Measurements from ENCODE around the gene CCNY. TPM values are rescaled to one million over a fixed set of nuclear protein-coding genes. Genes with fewer than 3 reads are reported as not detected.

CCNY gene
- total and polyA plus RNA-seq, 2 of the 4 experiments (the other 2 are of a cell fraction), result 38.0 to 131 TPM

DNA sequence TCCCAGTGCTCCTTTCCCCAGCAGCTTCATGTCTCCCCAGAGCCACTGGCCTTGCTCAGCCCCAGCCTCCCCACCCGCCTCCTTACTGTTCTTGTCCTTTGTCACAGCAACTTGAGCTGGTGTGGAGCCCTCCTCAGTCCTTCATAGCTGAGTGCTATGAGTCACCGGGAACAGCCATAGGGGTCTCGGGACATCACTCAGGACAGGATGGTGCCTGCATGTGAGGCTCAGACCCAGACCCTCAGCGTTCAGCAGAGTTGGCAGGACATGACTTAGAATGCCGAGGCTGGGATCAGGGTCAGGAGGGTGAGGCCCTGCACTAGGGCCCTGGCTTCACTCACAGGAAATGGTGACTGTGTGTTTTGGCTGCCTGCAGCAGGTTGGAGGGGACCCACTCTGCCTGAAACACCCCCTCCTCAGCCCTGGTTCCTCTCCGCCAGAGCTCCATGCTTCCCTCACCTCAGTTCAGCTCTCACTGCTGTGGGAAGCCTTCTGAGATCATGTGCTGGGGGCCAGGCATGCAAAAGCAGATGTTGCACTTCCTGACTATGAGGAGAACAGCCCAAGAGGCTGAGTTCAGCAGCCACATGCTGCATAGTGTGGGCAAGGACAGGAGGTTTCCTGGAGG is 228.1 kb downstream of the CCNY start:
- intact Hi-C loops (cut with micrococcal nuclease), result loop anchor here (10.0 kb wide), 2 partner anchors 320 to 440 kb away; partner anchors contain the start of gene CREM
- BruUV-seq (replicated peaks), result no TSS peak
- H3K79me1 ChIP-seq (ENCODE audit: low read depth in 1 of 2, low read length in 2 of 2), result peaks cover 5 to 45% of the 10 kb centered on the region in 2 experiments; a peak in 3 of 4 replicates
- H3K18ac ChIP-seq (ENCODE audit: low read depth, low read length), result peak overlapping the region; percentile 7; the same call in 1 of the 2 replicates
- H3K9ac ChIP-seq (ENCODE audit: low read depth, low read length), result no peak overlapping the region
- peak overlapping the region; percentile 66; the same call in 1 of the 2 replicates for H3K4ac ChIP-seq (ENCODE audit: low read depth, low read length)
- peak; percentile 84 for ATAC-seq (ENCODE audit: low read depth)
- no peak overlapping the region for H3K4me3 ChIP-seq (ENCODE audit: insufficient read depth, low read depth, low read length)
- peak overlapping the region; percentile 74 for H3K14ac ChIP-seq (replicated peaks; ENCODE audit: low read depth, low read length)
- in situ Hi-C loops (cut with MboI; ENCODE audit: low sequenced_read_pairs), result loop anchor here (10.0 to 25.0 kb wide), 2 partner anchors 330 to 452 kb away; no protein-coding TSS in a partner anchor
- H3K56ac ChIP-seq (ENCODE audit: extremely low read depth, insufficient read depth, low read length), result no peak overlapping the region
- no peaks in the 10 kb centered on the region for H3K9me3 ChIP-seq (ENCODE audit: control insufficient read depth, insufficient read depth, low read length)
- H2AK9ac ChIP-seq (replicated peaks; ENCODE audit: low read depth, low read length, poor library complexity), result peak overlapping the region; percentile 55
- peak; percentile 72 for DNase-seq
- no peak overlapping the region for H2BK20ac ChIP-seq (ENCODE audit: low read depth, low read length)
- TF ChIP-seq MXI1 (IDR thresholded peaks at IDR 0.05; ENCODE audit: borderline replicate concordance, low read depth, low read length), result peak; percentile 52; the same call in 1 of the 2 replicates
- TF ChIP-seq, protein P1, sequence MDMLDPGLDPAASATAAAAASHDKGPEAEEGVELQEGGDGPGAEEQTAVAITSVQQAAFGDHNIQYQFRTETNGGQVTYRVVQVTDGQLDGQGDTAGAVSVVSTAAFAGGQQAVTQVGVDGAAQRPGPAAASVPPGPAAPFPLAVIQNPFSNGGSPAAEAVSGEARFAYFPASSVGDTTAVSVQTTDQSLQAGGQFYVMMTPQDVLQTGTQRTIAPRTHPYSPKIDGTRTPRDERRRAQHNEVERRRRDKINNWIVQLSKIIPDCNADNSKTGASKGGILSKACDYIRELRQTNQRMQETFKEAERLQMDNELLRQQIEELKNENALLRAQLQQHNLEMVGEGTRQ (IDR thresholded peaks at IDR 0.05; ENCODE audit: low read depth, low read length), result peak; percentile 56; the same call in 1 of the 2 replicates
- TF ChIP-seq SMC3 (IDR thresholded peaks at IDR 0.05; ENCODE audit: low read depth, low read length), result no peak
- peaks cover 39% of the 10 kb centered on the region for H3K36me3 ChIP-seq (ENCODE audit: control insufficient read depth, insufficient read depth, low read length)
- dilution Hi-C loops (cut with HindIII; ENCODE audit: low sequenced_read_pairs, unreplicated experiment), result no loop called here
- POLR2A ChIA-PET (ENCODE audit: unreplicated experiment), result no interaction called here
- no peak overlapping the region for H3K4me2 ChIP-seq (ENCODE audit: low read depth, low read length)
- H4K91ac ChIP-seq (ENCODE audit: insufficient read depth, low read depth, low read length), result 0 out of 2 replicates have a peak overlapping the region, but pooled peaks have one; percentile 12
- H3K27me3 ChIP-seq (ENCODE audit: control insufficient read depth, insufficient read depth, low read length), result no peaks in the 10 kb centered on the region
- CTCF ChIA-PET, result interaction anchor here (0.5 to 1.2 kb wide), 4 partner anchors 18 to 835 kb away, joined by 3 to 5 read pairs (median 3); no protein-coding TSS in a partner anchor
- peak overlapping the region; percentile 55 for H2AFZ ChIP-seq (replicated peaks; ENCODE audit: low read length, poor library complexity)
- H2BK120ac ChIP-seq (ENCODE audit: low read depth, low read length), result peak overlapping the region; percentile 32; the same call in 1 of the 2 replicates
- H3K9me1 ChIP-seq (ENCODE audit: insufficient read depth, low read length), result peaks cover 11% of the 10 kb centered on the region
- peak overlapping the region; percentile 95 for H2AK5ac ChIP-seq (ENCODE audit: low read depth, low read length)
- H3K23ac ChIP-seq (ENCODE audit: low read depth, low read length), result peak overlapping the region; percentile 59; the same call in 1 of the 2 replicates
- H3K4me1 ChIP-seq (ENCODE audit: control insufficient read depth, insufficient read depth, low read length), result peaks cover 6% of the 10 kb centered on the region
- 0 out of 2 replicates have a peak overlapping the region, but pooled peaks have one; percentile 16 for H4K5ac ChIP-seq (ENCODE audit: low read depth, low read length)
- H2BK15ac ChIP-seq (ENCODE audit: low read depth, low read length), result peak overlapping the region; percentile 74; the same call in 1 of the 3 replicates
- H4K20me1 ChIP-seq (ENCODE audit: insufficient read depth, low read length), result 0 out of 2 replicates have a peak, but pooled peaks cover 6% of the 10 kb centered on the region
- H2BK5ac ChIP-seq (ENCODE audit: low read depth, low read length, poor library complexity, severe bottlenecking), result peak overlapping the region; percentile 20
- peak overlapping the region in 1 of 2 experiments; percentile 72; a peak in 1 of 4 replicates for H4K8ac ChIP-seq (ENCODE audit: low read depth in 2 of 2, low read length in 2 of 2)
- WGBS, 2 experiments (ENCODE audit: extremely low coverage in 2 of 2, insufficient read length in 1 of 2), result 100% methylated on average over 1 of the region's 6 CpGs; no CpG with 5 or more reads in 1 of the 2 experiments
- 0 out of 2 replicates have a peak overlapping the region, but pooled peaks have one; percentile 17 for H3K27ac ChIP-seq (ENCODE audit: insufficient read depth, low read length)
